SKM-1 (cell line): ENCODE measurements around the gene ANK3.
A peak's percentile ranks its signal among the peaks of the same experiment; 100 is the strongest.
"Not testable (repeated sequence)": the region's sequence is repeated elsewhere in the genome, so short reads cannot be mapped to it uniquely, and the experiment has no call there.

ENCODE experiments used
- DNase-seq: peaks from one replicate; lab custom pipeline; 2025; ENCODE audit not compliant: unreplicated experiment; lab: John Stamatoyannopoulos, UW

ANK3 gene

DNA sequence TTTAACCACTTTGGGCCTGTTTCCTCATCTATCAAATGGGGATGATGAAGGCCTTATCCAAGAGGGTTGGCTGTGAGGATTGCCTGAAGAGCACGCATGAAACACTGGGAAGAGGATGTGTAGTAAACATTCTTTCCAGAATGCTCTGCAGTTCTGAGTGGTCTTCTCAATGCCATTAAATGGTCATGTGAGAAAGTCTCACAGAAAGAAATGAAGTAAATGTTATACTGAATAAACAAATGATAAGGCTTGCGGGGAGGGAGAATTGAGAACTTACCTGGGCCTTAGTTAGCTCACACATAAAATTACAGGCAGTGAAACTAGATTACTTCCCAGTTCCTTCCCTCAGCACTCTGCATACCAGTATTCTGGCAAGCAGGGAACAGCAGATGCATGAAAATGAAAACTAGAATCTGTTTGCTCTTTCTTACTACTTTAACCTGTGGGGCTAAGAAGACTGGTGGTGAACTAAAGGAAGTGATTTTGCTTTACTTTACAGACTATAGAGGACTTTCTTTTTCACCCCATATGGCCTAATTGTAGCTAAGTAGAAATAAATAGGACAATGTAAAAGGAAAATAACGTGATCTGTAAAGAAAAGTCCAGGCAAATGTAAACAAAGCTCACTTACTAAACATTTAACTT lies 348.1 kb downstream of the ANK3 start:
- no peak for DNase-seq

DNA sequence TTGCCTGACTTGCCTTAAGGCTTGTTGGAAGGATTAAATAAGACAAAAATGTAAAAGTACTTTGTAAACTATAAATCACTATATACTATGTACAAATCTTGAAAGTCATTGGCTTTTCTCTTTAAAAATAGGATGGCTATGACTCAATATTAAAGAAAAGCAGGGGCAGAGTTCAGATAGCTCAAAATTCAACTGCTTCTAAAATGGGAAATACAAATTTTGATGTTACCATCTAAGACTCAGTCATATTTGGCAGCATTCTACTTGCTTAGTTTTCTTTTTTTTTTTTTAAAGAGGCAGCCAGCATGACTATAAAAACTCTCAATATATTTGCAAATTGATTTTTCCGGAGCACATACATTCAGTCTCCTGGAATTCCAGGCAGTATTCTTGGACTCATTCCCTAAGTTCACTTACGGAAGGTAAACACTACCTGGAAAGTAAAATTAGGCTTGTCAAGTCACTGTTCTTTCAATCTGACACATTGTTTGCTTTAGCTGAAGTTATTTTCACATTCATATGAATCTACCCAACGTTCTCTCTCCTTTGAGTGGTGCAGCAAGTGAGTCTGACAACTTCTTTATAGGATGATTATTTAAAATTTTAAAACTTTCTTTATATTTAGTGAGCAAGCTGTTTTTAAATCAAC lies 349.5 kb downstream of the ANK3 start:
- no peak for DNase-seq

DNA sequence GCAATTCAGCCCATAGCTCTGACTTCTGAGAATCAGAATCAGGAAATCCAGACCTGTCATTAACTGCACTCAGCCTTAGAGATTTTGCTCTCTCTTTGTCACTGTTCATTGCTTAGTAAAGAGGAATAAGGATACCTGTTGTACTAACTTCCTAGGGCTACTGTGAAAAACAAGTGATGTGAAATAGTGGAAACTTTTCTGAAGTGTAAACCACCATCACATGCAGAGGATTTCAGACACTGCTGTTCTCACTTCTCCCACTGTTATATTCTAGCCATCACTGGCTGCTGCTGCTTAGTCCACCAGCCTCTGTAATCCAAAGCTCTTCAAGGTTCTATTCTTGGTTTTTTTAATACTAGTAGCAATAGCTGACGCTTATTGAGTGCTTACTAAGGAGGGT lies 353.7 kb downstream of the ANK3 start:
- no peak for DNase-seq

DNA sequence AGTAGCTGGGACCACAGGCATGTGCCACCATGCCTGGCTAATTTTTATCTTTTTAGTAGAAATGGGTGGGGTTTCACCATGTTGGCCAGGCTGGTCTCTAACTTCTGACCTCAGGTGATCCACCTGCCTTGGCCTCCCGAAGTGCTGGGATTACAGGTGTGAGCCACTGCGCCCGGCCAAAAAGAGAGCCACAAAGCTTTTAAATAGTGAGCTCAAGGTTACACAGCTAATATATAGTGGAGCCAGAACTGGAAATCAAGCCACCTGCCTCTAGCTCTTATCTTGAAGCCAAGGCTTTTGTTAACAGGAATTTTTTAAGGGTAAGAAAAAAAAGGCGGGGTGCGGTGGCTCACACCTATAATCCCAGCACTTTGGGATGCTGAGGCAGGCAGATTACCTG lies 354.3 kb downstream of the ANK3 start:
- DNase-seq, result not testable (repeated sequence)

DNA sequence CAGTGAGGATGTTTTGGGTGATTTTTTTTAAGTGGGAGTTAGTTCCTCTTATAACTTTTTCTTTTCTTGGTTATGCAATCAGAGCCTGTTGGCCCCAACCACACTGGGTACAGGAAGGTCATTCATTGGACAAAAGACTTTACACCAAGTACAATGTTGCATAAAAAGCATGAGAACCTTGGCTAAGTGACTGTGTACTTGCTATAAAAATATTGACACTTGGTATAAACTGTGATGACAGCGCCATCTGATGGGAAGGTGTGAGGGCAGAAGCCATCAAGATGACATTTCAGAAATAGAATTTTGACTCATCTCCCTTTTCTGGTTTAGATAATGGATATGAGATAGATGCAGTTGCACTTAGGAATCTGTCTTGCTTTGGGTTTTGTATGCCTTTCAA lies 357.0 kb downstream of the ANK3 start:
- peak; percentile 85 for DNase-seq

DNA sequence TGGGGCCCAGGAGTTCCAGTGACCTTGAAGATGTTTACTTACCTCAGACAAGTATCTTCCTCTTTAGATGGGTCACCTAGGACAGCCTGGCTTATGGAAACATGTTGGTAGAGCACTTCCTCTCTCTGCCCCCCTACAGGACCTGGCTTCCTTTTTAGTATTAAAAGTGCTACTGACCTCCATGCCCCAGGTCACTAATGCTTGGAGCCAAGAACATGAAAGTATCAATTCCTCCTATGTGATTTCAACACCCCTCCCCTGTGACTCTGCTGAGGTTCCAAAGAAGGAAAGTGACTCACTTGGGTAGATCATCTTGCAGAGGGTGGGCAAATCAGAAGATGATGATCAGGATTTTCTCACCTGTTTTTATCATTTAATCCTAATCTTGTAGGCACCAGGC lies 358.0 kb downstream of the ANK3 start:
- peak; percentile 82 for DNase-seq

DNA sequence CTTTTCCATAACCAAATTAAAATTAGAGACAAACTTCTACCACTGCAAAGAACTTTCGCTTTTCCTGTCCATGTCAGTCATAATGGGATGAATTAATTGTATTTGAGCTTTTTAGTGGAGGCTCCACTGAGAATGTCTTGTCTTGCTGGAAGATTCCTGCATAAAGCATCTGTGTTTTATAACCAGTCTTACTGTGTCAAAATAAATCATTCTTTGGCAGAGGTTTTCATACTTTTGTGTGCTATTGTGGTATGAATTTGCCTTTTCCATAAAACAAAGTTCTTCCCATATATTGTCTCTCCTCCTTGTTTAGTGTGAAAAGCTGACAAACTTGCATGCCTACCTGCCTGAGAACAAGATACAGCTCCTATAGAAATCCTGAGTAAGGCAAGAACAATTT lies 358.5 kb downstream of the ANK3 start:
- no peak for DNase-seq

DNA sequence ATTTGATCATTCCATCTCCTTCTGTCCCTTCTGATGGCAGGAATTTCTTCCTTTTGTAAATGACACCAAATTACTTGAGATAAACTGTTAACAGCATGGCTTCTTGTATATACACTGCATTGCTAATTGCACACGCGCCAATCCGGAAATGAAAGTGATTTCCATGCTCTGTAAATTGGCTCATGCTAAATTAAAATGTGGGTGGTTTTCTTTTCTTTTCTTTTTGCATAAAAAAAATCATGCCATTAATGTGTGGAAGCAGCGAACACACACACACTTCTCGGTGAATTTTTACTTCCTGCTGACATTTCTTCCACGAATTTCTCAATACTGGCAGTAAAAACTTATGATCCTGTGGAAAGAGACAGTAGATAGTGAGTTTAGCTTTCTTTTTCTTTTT lies 360.2 kb downstream of the ANK3 start:
- DNase-seq, result no peak

DNA sequence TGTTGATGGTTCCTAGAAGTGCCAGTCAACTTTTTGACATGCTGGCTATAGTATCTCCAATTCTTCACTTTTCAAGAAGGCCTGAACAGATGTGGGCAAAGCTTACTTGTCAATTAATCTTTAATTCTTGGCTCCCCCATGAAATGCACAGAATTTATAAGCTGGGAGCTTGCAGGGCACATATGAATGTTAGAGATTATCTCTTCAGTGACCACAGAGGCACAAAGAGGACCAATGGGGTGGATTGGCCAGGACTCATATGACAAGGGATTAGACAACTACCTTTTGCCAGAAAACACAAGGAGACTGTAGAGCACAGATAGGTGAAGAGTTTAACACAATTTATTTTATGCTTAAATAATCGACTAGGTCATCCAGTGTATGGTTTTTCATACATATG lies 361.6 kb downstream of the ANK3 start:
- no peak for DNase-seq

DNA sequence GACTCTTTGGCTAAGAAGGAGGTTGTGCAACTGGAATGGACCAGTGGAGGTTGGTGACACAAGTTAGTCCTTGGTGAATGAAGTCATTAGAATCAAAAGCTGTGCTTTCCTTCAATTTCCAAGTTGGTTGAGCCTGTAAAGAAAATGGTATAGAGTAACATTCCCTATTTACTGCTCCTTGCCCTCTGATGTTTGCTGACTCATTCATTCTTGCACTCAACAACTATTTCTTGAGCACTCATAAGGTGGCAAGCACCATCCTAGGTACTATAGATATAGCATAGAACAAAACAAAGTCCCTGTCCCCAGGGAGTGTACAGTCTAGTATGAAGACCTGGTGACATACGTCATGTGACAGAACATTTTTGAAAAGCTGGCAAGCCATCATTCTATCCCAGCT lies 364.4 kb downstream of the ANK3 start:
- no peak for DNase-seq

DNA sequence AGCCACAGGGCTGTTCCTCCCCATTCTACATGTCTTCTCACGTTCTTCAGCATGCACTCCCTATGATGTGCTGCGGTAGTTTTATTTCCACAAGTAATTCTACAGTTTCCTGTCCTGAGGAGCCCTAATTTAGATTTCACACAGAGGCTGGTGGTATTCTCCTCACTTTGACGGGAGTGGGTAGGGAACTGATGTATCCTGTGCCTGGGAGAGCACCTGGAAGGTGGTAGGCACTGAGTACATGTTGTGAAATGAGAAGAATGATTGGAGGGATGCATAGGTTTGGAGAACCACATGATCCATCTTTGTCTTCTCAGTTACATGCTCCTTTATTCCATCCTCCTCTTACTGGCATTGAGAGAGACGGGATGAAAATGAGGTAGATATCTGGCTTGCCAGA lies 365.2 kb downstream of the ANK3 start:
- DNase-seq, result no peak

DNA sequence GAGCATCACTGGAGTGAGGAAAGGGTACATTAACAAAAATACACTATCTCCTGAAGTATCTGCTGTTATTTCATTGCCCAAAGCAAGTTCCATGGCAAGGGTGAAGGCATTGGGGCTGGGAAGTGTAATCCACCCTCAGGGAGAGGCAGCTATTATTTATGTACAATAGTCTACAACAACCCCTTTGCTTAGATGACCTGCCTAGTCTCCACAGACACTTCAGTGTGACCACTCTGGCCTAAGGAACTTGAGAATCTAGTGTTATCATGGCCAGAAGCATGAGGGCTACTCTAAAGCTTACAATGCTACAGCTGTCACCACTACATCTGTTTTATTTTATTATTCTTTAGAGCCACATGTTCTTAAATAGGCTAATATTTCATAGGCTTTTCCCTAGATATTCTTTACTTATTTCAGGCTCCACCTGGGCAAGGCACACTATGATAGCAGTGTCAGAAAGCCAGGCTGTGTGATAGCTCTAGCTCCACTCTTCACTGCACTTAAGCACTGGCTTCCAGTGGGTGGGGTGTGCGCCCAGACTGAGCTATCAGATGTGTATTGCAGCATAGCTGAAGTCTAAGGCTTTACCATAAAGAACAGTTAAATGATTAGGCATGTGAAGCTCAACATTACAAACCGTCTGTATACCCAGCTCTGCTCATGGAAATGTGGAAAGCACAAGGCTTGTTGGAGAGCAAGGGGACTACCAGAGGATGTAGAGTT lies 366.4 kb downstream of the ANK3 start:
- DNase-seq, result no peak

DNA sequence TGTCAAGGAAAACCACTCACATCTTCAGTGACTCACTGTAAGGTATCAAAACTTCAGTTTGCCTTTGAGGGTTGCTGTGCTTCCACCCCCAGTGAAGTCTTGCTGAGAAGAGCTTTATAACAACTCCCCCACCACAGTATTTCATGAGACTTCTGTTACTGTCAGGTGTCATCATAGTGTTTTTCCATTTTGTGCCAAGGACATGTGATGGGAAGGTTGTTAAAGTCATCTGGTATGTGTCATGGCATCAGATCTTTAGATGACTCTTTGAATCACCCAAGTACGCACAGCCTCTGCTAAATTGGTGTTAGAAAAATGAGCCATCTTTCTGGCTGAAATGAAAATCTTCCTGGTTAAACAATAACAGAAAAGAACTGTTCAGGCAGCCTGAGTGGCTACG lies 368.3 kb downstream of the ANK3 start:
- no peak for DNase-seq

DNA sequence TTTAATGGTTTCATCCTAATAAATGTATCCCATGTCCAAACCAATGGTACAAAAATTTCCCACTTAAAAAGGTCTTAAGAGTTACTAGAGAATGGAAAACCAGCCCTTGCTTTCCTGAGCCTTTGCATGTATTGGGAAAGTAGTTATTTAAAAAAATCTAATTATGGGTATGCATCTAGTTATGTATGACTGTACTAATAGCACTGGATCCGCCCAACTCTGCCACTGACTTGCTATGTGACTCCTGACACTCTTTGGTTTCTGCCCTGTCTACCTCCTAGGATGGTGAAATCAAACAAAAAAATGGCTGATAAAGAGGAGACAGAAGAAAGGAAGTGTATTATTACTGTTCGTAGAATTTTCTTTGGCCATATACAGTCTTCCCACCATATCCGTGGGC lies 372.9 kb downstream of the ANK3 start:
- no peak for DNase-seq

DNA sequence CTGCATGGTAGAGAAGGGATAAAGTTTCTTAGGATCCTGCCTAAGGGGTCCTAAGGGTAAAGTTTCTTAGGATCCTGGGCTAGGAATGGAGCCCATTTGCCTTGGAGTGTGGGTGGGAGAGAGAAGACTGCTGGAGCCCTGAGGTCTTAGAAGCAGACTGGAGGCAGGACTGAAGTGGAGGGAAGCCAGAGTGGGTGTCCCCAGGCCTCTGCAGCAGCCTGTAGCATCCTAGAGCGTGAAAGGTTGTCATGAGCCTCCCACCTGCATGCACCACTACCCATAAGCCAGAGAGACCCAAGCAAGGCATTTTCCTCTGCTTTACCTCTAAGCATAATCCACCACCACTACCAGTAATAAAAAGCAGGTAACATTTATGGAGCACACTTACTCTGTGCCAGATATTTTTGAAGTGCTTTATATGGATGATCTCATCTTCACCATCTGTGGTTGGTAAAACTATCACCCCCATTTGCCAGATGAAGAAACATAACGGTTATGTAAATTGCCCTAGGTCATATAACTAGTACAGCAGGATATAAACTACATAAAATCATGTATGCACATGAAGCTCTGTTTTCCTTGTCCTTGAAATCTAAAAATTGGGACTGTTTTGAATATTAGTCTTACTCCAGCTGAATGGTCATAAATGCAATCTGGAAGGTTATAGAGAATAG lies 379.8 kb downstream of the ANK3 start:
- no peak for DNase-seq

DNA sequence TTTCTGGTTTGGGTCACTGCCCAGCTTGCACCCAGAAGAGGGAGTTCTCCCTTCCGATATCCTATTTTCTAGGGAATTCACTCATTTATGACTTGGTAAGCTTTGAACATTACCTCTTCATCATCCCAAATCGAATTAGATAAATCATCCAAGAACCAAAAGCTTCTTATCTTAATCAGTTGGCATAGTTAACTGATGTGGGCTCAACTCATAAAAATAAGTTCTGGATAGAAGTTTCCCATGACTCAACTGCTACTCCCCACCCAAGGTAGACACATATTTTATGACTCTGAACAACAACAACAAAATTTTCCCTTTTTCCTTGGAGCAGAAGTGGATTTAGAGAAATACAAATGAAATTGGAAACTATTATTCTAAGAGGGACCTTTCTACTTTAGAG lies 380.4 kb downstream of the ANK3 start:
- DNase-seq, result no peak

DNA sequence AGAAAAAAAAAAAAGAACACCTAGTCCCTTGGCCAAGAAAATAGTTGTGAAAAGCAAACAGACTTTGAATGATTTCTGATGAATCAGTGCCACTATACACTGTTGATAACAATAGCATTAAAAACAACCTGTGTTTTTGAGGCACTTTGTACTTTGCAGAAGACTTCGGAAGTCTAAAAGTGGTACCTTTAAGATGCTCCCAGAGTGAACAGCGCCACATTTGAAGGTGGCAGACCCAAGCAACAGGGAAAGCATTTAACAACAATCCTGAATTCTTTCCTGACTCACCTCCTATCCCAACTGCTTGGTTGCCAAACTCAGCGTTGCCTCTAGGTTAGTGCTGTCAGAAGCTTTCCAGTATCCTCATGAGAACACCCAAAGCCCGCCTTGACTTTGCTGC lies 380.9 kb downstream of the ANK3 start:
- no peak for DNase-seq

DNA sequence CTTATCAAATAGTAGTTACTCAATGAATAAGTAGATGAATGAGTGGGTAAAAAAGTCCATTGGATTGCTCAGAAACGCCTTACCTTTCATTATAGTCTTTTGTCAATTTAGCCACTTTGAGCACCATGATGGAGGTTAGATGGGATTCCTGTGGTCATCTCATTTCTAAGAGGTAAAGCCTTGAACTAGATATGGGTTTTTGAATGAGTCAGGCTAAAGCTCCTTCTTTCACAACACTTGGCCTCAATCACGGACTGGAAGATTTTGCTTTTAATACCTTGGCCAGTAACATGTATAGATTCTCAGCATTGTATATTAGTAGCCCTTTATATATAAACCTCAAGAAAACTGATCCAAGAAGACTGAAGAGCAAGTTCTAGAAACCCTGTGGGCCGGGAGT lies 383.6 kb downstream of the ANK3 start:
- DNase-seq, result no peak

DNA sequence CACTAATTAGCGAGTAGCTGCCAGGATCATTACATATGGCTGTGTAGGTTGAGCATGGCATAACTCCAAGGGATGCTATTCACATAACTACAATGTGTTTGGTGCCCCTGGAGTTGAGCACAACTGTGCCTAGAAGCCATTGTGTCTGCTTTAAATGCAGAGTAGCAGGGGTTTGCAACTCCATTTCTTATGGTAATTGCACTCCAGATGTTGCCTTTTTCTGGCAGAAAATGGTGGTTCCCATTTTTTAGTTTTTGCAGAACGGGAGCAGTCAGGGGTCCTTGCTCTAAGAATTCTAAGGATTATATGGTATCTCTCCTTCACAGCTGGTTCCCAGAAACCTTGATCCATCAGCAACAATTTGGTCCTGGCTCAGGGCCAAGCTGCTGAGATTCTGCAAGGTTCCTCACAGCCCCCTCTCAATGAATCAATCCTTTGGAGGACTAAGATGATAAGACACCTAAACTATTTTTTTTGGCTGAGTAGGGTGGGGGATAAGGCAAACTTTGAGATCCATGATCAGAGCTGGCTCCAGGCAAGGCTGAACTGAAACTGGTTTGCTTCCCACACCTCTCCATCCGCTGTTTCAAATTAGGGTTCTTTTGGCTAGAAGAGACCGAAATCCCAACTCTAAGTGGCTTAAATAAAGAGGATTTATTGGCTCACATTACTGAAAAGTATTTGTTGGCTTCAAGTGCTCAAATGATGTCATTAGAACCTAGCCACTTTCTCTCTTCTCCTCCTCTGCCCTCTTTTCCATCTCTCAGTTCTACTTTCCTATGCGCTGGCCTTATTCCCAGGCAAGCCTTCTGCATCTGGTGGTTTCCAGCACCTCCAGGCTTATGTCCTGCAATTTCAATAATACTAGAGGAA lies 385.8 kb downstream of the ANK3 start:
- no peak for DNase-seq

DNA sequence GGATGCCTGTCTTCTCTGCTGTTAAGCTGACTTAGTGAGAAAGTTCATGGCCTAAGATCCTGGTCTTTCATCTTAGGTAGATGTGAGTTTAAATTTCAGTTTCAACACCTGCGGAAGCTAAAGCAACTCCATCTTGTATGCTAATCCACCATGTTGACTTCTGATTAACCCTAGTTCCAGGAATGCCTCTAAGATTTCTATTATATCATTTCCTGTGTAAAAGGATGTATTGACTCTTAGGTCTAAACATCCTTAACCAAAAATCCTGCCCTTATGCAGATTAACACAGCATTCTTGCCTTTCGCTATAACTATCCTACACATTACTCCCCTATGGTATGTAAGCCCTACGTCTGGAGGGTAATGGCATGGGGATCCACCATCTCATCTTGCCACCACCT lies 388.9 kb downstream of the ANK3 start:
- DNase-seq, result no peak
